Measurements from ENCODE around the gene P3H3.
"Not testable (repeated sequence)": the region's sequence is repeated elsewhere in the genome, so short reads cannot be mapped to it uniquely, and the experiment has no call there.

Gene P3H3

DNA sequence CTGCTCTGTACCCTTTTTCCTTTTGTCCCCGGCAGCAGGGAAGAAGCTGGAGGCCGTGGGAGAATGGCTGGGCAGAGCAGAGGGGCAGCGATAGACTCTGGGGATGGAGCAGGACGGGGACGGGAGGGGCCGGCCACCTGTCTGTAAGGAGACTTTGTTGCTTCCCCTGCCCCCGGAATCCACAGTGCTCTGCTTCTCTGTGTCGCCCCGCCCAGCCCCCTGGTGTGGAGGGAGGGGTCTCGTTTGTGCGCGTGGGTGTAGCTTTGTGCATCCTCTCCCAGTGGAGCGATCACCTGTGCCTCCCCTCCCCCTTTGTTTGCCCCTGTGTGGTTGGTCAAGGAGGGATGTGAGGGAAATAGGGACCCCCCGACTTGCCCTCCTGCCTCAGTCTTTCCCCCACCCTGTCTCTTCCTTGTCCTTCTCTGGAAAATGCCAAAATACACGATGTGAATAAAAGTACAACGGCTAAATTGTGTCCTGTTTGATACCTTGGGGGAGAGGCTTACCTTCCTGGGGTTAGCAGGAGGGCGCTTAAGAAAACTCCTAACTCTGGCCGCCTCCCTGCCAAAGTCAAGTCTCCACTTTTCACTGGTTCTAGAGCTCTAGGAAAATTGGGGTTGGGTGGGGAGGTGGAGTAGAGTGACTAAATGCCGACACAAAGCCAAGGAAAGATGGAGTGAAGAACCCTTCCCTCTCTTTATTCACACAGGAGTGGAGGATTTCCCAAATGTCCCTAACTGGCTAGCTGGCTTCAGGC, 38.1 kb downstream of the P3H3 start:
- peak overlapping the region; percentile 92 for H3K4me3 Mint-ChIP-seq
- no peaks in the 10 kb centered on the region for H3K9me3 Mint-ChIP-seq
- no peaks in the 10 kb centered on the region for H3K27me3 Mint-ChIP-seq
- DNase-seq (ENCODE audit: low spot score in 2 of 2), result no peak
- H3K27ac Mint-ChIP-seq, result peak overlapping the region; percentile 67
- no peak for ATAC-seq (ENCODE audit: low read depth)
- peaks cover 28% of the 10 kb centered on the region for H3K4me1 Mint-ChIP-seq
- peaks cover 18% of the 10 kb centered on the region for H3K36me3 Mint-ChIP-seq

DNA sequence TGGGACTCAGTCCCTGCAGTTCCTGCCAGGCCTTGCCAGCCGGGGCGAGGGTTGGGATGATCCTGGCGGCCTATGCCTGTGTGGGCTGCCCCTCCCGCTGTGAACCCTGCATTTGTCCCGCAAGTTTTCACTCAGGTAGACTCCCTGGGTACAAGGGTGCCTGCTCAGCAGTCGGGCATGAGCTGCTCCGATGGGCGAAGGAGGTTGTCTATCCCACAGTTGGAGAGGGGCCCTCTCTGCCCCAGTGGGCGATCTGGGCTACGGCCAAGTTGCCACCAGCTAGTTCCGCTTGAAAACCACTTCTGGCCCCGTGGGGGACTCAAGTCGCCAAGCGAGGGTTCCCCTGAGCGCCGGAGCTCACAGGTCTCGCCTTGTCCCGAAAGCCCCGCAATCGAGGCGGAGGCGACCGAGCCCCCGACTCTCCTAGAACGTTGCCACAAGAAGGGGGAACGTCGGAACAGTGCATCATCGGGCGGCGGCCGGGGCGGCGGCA, 38.8 kb downstream of the P3H3 start:
- Mint-ChIP-seq H3K9me3 (no peaks in the 10 kb centered on the region), H3K4me3 (peak overlapping the region; percentile 92), H3K27me3 (no peaks in the 10 kb centered on the region), H3K36me3 (peaks cover 17% of the 10 kb centered on the region), H3K27ac (peak overlapping the region; percentile 67), H3K4me1 (peaks cover 34% of the 10 kb centered on the region)
- ATAC-seq (ENCODE audit: low read depth) (peak; percentile 8), DNase-seq (ENCODE audit: low spot score in 2 of 2) (no peak)

DNA sequence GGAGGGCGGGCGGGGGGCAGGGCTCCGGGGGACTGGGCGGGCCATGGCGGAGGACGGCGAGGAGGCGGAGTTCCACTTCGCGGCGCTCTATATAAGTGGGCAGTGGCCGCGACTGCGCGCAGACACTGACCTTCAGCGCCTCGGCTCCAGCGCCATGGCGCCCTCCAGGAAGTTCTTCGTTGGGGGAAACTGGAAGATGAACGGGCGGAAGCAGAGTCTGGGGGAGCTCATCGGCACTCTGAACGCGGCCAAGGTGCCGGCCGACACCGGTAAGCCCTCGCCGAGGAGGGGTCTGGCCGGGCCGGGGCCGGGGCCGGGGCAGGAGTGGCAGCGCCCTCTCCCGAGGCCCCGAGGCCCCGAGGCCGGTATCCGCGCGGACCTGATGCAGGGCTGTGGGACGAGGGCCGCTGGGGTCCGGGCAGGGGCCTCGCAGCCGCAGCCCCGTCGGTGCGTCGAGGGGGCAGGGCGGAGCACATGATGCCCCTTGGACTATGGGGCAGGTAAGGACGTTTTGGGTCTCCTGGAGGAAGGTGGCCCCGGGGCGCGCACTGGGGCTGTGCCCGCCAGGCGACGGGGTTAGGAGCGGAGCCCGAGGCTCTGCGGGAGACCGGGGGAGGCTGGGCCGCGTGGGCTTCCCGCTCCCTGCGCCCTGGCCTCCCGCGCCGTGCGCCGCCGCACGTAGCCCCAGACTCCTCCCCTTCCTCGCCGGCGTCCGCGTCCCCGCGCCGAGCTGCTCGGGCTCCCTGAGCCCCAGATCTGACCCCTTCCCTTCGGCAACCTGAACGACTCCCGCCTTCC, 39.4 kb downstream of the P3H3 start, which contains the start of gene TPI1:
Gene TPI1, plus strand, starts transcription at position 119 of the 798 bp plus-strand sequence. Its CDS starts 36 bp downstream, at position 155.
- peak; percentile 54 to 56 for DNase-seq (ENCODE audit: low spot score in 2 of 2)
- peak within 1 kb of the TSS; percentile 92 for H3K4me3 Mint-ChIP-seq
- no peaks in the 10 kb centered on the region for H3K27me3 Mint-ChIP-seq
- peaks cover 12% of the 10 kb centered on the region for H3K36me3 Mint-ChIP-seq
- H3K4me1 Mint-ChIP-seq, result peaks cover 40% of the 10 kb centered on the region
- no peaks in the 10 kb centered on the region for H3K9me3 Mint-ChIP-seq
- ATAC-seq (ENCODE audit: low read depth), result peak; percentile 72
- peak within 1 kb of the TSS; percentile 72 for H3K27ac Mint-ChIP-seq

DNA sequence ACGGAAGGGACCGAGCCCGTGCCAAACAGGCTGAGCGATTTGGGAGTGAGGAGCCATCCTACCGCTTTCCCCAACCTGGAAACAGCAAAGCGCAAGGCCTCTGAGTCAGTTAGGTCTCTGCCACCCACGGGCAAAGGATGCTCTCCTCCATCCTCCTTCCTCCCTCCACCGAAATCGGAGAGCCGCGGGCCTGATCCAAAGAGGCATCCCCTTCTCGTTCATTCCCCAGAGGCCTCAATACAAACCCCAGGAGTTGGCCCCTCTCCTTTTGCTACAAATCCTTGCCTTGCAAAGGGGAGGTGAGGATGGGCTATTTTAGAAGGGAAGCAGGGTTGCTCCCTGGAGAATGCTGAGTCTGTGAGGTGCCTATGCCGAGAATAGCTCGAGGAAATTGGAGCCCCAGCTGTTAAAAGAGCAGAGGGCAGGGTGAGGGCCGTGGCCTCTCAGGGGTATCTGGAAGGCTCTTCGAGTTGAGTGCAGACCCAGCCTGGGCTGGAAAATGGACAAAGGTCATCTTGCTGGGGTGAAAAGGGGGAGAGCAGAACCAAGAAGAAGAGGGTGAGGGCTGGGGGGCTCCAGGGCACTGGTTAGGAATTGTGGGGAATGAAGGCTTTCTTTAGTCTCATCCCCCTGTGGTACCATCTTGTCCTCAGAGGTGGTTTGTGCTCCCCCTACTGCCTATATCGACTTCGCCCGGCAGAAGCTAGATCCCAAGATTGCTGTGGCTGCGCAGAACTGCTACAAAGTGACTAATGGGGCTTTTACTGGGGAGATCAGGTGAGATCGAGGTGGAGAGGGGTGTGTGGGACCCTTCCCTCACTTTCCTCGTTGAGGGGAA, 40.2 kb downstream of the P3H3 start:
- H3K27ac Mint-ChIP-seq, result peak overlapping the region; percentile 72
- peaks cover 41% of the 10 kb centered on the region for H3K4me1 Mint-ChIP-seq
- no peaks in the 10 kb centered on the region for H3K27me3 Mint-ChIP-seq
- peak overlapping the region; percentile 88 for H3K4me3 Mint-ChIP-seq
- ATAC-seq (ENCODE audit: low read depth), result no peak
- H3K9me3 Mint-ChIP-seq, result no peaks in the 10 kb centered on the region
- DNase-seq (ENCODE audit: low spot score in 2 of 2), result no peak
- H3K36me3 Mint-ChIP-seq, result peaks cover 10% of the 10 kb centered on the region

DNA sequence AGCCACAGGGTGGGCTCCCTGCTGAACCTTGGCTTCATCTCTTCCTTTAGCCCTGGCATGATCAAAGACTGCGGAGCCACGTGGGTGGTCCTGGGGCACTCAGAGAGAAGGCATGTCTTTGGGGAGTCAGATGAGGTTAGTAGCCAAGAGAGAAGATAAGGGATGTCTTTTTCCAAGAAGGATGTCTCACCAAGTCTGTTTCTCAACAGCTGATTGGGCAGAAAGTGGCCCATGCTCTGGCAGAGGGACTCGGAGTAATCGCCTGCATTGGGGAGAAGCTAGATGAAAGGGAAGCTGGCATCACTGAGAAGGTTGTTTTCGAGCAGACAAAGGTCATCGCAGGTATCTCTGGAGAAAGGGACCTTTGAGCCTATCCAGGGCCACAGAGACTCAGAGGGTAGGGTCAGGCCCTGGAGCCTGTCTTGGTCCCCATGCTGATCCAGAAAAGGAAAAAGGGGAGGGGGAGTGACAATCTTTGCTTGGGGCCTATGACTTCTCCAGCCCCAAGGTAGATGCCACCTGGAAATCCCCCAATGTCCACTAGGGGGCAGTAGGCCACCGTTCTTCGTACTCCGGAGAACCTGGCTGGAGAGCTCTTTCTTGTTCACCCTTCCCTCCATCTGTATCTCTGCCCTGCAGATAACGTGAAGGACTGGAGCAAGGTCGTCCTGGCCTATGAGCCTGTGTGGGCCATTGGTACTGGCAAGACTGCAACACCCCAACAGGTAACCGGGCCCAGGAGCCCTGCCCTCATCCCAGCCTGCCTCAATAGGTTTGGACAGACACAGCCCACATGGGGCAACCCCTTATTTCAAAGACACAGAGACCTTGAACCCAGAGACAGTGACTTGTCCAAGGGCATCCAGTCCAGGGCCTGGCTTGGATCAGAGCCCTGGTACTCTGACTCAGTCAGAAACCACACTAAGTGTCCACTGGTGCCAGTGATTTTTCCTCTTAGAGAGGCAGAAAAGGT, 41.1 kb downstream of the P3H3 start:
- peaks cover 7% of the 10 kb centered on the region for H3K36me3 Mint-ChIP-seq

DNA sequence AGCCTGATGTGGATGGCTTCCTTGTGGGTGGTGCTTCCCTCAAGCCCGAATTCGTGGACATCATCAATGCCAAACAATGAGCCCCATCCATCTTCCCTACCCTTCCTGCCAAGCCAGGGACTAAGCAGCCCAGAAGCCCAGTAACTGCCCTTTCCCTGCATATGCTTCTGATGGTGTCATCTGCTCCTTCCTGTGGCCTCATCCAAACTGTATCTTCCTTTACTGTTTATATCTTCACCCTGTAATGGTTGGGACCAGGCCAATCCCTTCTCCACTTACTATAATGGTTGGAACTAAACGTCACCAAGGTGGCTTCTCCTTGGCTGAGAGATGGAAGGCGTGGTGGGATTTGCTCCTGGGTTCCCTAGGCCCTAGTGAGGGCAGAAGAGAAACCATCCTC, 42.1 kb downstream of the P3H3 start:
- not testable (repeated sequence) for H3K9me3 Mint-ChIP-seq, H3K4me3 Mint-ChIP-seq
- peaks cover 46% of the 10 kb centered on the region for H3K4me1 Mint-ChIP-seq

More for the DNA sequence above, 41.1 kb downstream of the P3H3 start:
- Mint-ChIP-seq H3K27me3 (no peaks in the 10 kb centered on the region), H3K4me1 (peaks cover 46% of the 10 kb centered on the region), H3K4me3 (peak overlapping the region; percentile 88), H3K9me3 (no peaks in the 10 kb centered on the region), H3K27ac (peak overlapping the region; percentile 72)
- ATAC-seq (ENCODE audit: low read depth) (peak; percentile 19), DNase-seq (ENCODE audit: low spot score in 2 of 2) (peak; percentile 88 to 90)

DNA sequence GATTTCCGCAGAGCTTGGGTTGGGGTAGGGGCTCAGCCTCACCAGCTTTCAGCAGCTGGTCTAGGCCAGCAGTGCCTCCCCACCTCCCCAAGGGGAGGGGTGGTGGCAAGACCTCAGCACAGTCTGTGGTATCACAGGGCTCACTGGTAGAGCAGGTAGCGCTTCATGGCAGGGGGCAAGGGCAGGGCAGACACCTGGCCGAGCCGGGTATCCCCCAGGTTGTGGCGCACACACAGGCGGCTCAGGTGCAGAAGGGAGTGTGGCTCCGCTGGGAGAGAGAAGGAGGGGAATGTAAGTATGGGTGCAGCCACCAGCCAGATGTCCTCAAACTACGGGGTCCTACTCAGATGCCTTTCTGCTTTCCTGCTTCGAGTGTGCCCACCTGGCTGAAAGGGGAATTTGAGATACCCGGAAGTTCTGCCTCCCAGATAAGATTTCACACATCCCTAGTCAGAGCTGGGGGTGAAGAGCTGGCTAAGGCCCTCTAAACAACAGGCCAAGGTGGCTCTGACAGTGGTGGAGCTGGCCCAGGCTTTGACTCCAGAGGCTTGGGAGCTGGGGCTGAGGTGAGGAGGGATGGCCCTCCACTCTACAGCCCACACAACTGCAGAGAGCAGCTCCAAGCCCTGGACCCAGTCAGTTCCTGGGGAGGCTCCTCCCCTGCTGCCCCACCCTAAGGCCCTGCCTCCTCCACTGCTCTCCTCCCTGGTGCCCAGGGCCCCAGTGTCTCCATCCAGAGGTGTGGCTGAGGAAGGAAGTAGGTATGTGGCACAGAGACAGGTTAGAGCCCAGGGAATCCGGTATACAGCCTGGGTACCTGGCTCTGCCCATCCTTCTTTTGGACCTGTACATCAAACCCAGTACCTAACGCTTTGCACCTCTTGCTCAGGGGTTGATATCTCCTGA, 43.1 kb downstream of the P3H3 start:
- H3K4me1 Mint-ChIP-seq, result peaks cover 46% of the 10 kb centered on the region
- H3K27me3 Mint-ChIP-seq, result no peaks in the 10 kb centered on the region
- H3K9me3 Mint-ChIP-seq, result no peaks in the 10 kb centered on the region
- H3K36me3 Mint-ChIP-seq, result peaks cover 8% of the 10 kb centered on the region
- peak overlapping the region; percentile 89 for H3K4me3 Mint-ChIP-seq
- H3K27ac Mint-ChIP-seq, result no peak overlapping the region
- DNase-seq (ENCODE audit: low spot score in 2 of 2), result no peak
- no peak for ATAC-seq (ENCODE audit: low read depth)

More for the DNA sequence above, 42.1 kb downstream of the P3H3 start:
- ATAC-seq (ENCODE audit: low read depth); H3K27me3 Mint-ChIP-seq; H3K36me3 Mint-ChIP-seq; H3K27ac Mint-ChIP-seq; DNase-seq (ENCODE audit: low spot score in 2 of 2): not testable (repeated sequence)

DNA sequence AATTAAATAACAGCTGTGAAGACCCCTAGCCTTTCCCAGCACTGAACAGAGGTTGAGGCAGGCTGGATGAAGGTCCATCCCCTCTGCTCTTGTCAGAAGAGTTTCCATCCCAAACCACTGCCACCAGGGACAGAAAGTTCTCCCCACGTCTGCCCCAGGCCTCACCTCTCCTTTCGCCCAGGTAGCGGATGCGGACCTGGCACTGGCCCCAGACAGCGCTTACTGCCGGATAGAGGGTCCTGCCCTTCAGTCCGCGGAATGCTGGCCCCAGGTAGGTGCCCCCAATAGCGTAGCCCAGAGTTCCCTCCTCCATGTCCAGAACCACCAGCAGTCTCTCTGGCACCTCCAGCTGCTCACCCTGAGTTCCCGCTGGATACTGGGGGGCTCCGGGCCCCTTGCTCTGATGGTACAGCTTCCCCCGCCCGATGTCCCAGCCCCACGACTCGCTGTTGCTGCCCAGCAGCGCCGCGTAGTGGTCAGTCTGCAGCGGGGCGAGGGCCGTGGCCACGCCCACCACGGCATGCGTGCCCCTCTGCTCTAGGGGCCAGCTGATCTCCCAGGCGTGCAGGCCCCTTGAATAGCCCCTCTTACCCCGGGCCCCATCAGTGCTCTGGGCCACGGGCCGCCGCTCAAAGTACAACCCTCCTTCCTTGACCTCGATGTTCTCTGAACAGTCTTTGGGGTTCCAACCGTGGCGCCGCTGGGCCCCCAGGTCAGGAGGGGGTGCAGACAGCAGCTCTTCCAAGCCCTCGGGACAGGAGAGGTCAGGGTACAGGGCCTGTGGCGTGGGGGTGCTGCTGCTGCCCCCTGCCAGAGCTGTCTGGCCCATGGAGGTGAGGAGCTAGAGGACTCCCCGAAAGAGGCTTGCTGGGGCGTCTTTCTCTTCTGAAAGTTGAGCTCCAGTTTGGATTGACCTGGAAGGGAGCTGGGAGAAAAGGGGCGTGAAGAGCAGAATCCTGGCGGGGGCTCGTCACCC, 44.2 kb downstream of the P3H3 start:
- no peaks in the 10 kb centered on the region for H3K9me3 Mint-ChIP-seq
- peaks cover 8% of the 10 kb centered on the region for H3K36me3 Mint-ChIP-seq
- no peaks in the 10 kb centered on the region for H3K27me3 Mint-ChIP-seq
- ATAC-seq (ENCODE audit: low read depth) (peak; percentile 38), DNase-seq (ENCODE audit: low spot score in 2 of 2) (peak; percentile 85 to 93)
- H3K4me1 Mint-ChIP-seq, result peaks cover 42% of the 10 kb centered on the region
- H3K27ac Mint-ChIP-seq, result peak overlapping the region; percentile 90
- H3K4me3 Mint-ChIP-seq, result peak overlapping the region; percentile 89

DNA sequence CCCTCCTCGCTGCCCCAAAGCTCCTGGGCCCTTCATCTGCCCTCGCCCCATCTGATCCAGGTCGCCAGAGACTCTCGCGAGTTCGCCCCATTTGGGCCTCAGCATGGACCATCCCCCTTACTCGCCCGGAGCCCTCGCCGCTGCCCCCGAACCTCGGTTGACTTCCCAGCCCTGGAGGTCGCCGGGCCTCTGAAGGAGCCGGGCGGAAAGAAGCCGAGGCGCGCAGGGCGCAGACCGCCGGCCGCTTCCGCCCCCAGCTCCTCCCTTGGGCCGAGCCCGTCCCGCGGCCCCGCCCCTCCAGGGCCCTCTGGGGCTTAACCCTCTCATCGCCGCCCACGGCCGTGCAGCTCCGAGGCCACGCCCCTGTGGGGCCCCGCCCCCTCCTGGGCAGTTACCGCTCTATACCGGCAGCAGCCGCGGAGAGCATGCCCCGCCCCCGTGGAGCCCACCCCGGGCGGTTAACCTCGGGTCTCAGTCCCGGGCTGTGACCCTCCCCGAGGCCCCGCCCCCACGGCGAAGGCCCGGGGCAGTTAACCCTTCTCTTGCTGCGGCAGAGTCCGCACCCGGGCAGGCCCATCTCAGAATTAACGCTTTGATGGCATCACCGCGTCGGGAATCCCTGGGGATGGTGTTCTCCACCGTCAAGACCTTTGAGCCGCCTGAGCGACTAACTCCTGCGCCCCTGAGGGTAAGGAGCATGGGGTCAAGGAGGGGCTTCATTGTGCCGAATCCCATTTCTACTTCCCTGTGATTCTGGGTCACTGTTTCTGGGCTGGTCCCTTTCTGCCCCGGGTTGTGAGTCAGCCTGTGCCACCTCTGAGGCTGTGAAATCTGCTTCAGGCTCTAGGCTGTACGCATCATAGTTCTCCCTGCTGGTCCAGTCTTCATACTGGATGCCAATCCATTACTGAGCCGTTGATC, 45.1 kb downstream of the P3H3 start, which contains the start of gene SPSB2:
Gene SPSB2, minus strand, starts transcription at position 210 of the 921 bp plus-strand sequence. CDS start 402 bp downstream, outside the sequence.
- DNase-seq (ENCODE audit: low spot score in 2 of 2) (peak; percentile 99), ATAC-seq (ENCODE audit: low read depth) (peak; percentile 88)
- Mint-ChIP-seq H3K9me3 (no peaks in the 10 kb centered on the region), H3K27ac (peak within 1 kb of the TSS; percentile 90), H3K4me1 (peaks cover 38% of the 10 kb centered on the region), H3K4me3 (peak within 1 kb of the TSS; percentile 89), H3K36me3 (peaks cover 8% of the 10 kb centered on the region), H3K27me3 (no peaks in the 10 kb centered on the region)

DNA sequence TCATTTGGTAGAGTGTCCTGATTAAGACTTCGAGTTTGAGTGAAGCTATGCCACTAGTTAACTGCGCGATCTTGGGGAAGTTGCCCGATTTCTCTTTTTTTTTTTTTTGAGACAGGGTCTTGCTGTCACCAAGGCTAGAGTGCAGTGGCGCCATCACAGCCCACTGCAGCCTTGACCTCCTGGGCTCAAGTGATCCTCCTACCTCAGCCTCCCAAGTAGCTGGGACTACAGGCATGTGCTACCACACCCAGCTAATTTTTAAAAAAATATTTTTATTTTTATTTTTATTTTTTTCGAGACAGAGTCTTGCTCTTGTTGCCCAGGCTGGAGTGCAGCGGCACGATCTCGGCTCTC, 45.8 kb downstream of the P3H3 start:
- H3K36me3 Mint-ChIP-seq; ATAC-seq (ENCODE audit: low read depth); DNase-seq (ENCODE audit: low spot score in 2 of 2); H3K9me3 Mint-ChIP-seq; H3K27me3 Mint-ChIP-seq: not testable (repeated sequence)
- H3K4me1 Mint-ChIP-seq, result peaks cover 32% of the 10 kb centered on the region
- H3K27ac Mint-ChIP-seq, result peak overlapping the region; percentile 90
- H3K4me3 Mint-ChIP-seq, result peak overlapping the region; percentile 89
